ENCODE results near the gene AGPAT3.
A peak's percentile ranks its signal among the peaks of the same experiment; 100 is the strongest.

AGPAT3 gene

GRCh38 chr21:43921571-43921978 is 56.6 kb downstream of the AGPAT3 start:
- peak in 1 of 3 experiments; percentile 15 for DNase-seq (ENCODE audit: low read depth in 2 of 3, low spot score in 2 of 3)

DNA sequence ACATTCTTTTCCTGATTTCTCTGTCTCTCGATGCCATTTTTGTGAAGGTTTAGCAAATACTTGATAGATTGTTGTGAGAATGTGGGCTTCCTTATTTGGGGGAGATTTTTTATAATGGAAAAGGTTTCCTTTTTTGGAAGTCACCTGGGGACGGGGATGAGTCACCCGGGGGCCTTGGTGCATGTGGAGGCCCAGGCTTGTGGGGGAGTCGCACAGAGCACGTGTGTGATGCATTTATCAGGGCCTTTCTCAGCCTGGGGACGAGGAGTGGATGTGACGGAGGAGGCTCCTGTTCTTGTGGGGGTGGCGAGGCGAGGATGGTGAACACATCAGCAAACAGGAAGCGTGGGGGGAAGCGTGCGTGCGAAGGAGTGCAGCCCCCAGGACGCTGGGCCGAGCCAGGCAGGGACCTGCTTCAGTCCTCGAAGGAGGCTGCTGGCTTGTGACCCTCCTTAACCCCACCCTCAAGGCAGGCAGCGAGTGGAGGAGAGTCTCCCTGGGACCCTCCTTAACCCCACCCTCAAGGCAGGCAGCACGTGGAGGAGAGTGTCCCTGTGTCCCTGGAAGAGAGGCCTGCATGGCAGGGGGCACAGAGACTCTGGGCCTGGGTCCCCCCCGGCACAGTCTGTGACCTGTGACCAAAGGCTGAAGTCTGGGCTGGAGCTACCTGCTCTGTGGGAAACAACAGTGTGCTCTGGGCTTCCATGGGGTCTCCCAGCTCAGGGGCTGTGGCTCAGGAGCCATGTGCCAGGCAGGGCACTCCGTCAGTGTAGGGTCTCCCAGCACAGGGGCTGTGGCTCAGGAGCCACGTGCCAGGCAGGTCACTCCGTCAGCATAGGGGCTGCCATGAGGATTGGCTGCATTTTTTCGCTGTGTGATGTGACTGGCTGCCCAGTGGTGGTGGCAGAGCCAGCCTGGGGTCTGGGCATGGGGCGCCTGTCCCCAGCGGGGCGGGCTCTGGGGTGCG is 57.2 kb downstream of the AGPAT3 start:
- peak; percentile 36 to 44 (median 44) for DNase-seq (ENCODE audit: low read depth in 2 of 3, low spot score in 2 of 3)

GRCh38 chr21:43922949-43923348 is 57.9 kb downstream of the AGPAT3 start:
- no peak for DNase-seq (ENCODE audit: low read depth in 2 of 3, low spot score in 2 of 3)

- DNase-seq (ENCODE audit: low read depth in 2 of 3, low spot score in 2 of 3): no peak
These were observed 58.4 kb downstream of the AGPAT3 start for GRCh38 chr21:43923391-43923790.

DNA sequence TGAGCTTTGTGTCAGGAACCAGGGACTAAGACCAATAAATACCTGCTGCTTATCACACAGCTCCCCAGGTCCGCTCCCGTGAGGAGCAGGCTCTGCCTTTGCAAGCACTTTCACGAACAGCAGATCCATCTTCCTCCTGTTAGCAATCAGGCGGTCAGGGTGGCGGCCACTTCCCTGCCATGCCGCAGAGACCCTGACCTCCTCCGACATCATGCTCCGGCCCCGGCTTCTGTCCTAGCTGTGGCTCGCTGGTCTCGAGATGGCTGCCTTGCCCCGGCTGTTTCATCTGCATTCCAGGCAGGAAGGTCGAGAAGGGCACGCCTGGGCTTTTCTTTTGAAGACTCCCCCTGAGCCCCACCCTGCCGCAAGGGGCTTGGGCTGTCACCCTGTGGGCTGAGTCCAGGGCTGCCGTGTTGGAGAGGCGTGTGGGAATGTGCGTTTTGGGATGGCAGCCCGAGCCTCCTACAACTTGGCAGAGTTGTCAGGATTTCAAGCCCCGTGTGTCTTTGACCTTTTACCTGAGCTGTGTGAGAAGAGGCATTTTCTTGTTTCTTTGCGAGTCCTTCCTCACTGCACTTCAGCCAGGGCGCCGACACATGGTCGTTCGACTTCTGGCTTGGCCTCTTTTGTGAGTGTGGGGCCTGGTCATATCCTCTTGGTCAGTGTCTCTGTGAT is 59.5 kb downstream of the AGPAT3 start:
- DNase-seq (ENCODE audit: low read depth in 2 of 3, low spot score in 2 of 3): no peak

GRCh38 chr21:43925096-43925481 is 60.1 kb downstream of the AGPAT3 start:
- DNase-seq (ENCODE audit: low read depth in 2 of 3, low spot score in 2 of 3): no peak

DNA sequence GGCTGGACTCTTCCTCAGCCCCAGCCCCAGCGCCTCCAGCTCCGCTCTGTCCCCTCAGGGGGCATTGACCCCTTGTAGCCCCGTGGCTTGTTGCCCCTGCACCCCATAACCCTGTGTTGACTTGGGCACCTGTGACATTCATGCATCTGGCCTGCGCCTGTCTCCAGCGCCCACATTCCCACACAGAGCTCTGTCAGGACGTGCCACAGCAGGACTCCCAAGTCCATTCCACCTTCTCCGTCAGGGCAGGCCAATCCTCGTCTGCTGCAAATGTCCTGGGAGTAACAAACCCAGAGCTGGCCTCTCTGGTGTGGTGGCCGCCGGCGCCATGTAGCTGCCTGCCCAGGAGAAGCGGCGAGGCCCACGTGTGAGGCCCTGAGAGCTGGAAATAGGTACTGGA is 60.6 kb downstream of the AGPAT3 start:
- no peak for DNase-seq (ENCODE audit: low read depth in 2 of 3, low spot score in 2 of 3)

GRCh38 chr21:43926196-43926595 is 61.2 kb downstream of the AGPAT3 start:
- no peak for DNase-seq (ENCODE audit: low read depth in 2 of 3, low spot score in 2 of 3)

DNA sequence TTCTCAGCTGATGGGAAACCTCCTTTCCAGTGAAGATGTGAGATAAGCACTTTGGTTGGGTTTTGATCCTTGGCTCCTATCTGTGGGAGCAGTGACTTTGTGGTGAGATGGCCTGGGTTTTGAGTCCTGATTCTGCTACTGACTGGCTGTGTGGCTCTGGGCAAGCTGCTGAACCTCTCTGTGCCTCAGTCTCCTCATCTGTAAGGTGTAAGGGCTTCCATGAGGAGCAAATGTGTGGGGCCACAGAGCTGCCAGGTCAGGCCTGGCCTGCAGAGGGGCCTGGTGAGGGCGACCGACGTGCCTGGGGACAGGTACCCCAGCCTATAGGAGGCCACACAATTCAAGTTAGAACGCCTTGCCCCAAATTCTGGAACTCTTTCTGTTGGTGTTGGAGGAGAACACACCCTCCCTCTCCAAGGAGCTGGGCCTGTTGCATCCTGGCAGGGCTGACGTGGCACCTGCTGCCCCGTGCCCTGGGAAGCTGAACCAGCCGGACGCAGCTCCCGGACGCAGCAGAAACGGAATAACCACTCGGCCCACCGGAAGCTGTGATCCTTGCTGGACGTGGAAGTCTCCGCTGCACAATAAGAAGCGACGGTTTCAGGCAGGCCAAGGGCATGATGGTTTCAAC is 62.7 kb downstream of the AGPAT3 start:
- DNase-seq (ENCODE audit: low read depth in 2 of 3, low spot score in 2 of 3): no peak

GRCh38 chr21:43928222-43929125 is 63.5 kb downstream of the AGPAT3 start:
- DNase-seq (ENCODE audit: low read depth in 2 of 3, low spot score in 2 of 3): no peak

GRCh38 chr21:43929217-43929971 is 64.4 kb downstream of the AGPAT3 start:
- DNase-seq (ENCODE audit: low read depth in 2 of 3, low spot score in 2 of 3): no peak

DNA sequence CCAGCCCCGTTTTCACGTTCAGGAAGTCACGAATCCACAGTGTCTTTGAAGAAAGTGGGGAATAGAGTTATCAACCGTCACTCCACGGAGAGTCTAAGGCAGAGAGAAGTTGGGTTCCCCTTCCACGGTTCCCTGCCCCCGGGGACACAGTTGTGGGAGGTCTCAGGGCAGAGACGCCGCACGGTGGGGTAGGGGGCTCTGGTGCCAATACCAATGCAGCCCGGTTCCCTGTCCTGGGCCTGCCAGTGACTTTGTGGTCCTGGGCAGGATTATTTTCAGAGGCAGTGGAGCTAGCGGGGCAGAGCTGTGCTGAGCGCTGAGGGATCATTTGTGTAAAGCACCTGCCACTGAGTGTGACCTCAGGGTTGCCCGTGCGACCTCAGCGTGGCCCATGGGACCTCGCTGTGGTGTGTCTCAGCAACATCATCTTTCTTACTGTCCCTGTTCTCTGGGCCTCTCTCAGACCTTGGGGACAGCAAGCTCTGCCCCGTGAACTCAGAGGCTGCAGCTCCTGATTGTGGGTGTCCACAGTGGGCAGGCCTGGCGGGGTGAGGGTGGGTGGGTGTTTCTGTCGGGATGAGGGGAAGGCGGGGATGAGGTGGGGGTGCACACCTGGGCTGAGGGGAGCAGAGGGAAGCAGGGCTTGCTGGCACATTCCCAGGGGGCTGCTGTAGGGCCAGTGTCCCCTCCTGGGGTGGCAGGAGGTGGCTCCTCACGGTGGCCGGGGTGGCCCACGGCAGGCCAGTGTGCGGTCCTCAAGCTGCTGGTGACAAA is 65.2 kb downstream of the AGPAT3 start:
- DNase-seq (ENCODE audit: low read depth in 2 of 3, low spot score in 2 of 3): no peak

DNA sequence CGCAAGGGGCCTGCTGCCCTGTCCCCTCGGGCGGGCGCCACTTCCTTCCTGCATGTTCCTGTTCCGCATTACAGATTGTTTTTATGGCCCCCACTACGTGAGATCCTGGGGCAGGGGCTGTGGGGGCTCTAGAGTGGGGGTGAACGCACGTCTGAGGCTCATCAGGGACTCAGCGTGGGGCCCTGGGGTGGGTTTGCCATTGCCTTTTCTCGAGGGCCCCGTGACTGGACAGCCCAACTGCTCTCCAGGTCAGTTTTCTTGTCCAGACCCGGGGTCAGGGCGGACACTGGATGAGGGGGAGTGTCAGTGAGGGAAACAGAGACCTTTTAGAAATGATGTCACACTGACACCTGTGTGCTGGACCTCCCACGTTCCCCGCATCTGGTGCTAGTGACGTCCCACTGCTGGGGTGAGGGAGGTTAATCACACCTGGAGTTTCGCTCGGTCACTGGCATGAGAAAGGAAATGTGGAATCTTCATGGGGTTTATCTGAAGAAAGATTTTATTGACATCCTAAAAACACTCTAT is 65.9 kb downstream of the AGPAT3 start:
- DNase-seq (ENCODE audit: low read depth in 2 of 3, low spot score in 2 of 3): no peak

DNA sequence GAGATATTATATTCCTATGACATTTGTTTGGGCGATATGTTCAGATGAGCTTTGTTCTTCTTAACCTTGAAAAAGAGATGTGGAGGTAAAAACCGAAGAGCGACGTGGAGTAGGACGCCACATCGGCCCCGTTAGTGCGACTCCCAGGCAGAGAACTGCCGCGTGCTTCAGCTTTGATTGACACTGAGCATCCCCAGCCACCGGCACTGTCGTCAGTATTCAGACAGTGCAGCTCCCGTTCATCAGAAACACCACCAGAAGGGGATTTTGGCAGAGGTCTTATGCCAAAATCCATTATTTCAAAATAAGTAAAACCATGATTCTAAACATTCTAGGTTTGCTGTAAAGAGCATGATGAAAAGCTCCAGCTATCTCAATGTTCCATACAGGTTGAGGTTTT is 66.5 kb downstream of the AGPAT3 start:
- DNase-seq (ENCODE audit: low read depth in 2 of 3, low spot score in 2 of 3): no peak

DNA sequence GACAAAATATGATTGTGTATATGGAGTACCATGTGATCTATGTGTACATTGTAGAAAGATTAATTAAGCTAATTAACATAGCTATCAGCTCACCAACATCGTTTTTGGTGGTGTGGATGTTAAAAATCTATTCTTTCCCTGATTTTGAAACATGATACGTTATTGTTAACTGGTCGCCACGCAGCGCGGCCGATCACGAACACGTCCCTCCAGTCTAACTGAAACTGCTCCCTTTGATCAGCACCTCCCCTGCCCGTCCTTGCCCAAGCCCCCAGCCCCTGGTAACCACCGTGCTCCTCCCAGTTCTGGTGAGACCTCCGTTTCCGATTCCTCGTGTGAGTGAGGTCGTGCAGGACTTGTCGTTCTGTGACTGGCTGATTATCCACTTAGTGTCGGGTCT is 67.0 kb downstream of the AGPAT3 start:
- no peak for DNase-seq (ENCODE audit: low read depth in 2 of 3, low spot score in 2 of 3)

- DNase-seq (ENCODE audit: low read depth in 2 of 3, low spot score in 2 of 3): no peak
These were observed 68.2 kb downstream of the AGPAT3 start for GRCh38 chr21:43933199-43933598.

GRCh38 chr21:43933680-43934079 is 68.7 kb downstream of the AGPAT3 start:
- no peak for DNase-seq (ENCODE audit: low read depth in 2 of 3, low spot score in 2 of 3)

DNA sequence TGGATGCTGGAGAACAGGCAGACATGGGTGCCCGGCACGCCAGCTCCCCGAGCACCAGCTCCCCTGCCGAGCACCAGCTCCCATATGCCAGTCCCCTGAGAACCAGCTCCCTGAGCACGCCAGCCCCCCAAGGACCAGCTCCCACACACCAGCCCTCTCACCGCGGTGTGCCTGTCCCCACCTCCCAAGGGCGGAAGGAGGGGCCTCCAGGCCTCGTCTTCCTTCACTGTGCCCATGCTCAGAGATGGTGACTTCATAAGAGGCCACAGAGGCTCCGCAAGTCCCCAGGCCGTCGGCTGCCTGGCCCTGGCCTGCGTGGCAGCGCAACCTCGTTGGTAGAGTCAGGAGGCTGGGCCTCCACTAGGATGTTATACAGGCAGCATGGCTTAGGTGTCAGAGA is 69.1 kb downstream of the AGPAT3 start:
- no peak for DNase-seq (ENCODE audit: low read depth in 2 of 3, low spot score in 2 of 3)
